Keratinocyte (primary cell): ENCODE results near the gene KCNC4. TPM values are rescaled to one million over a fixed set of nuclear protein-coding genes. Genes with fewer than 3 reads are reported as not detected.

ENCODE experiments used
- DNase-seq: peaks from one replicate; pipeline ENCODE4 v3.0.0-alpha.2; 2011; ENCODE audit warnings: low read depth, missing footprints, low spot score
- FAIRE-seq: peaks from 2 replicates; lab custom pipeline; 2011; peaks lifted over from hg19 to GRCh38; lab: Jason Lieb, UNC
- H2AFZ ChIP-seq: 2 replicates; pipeline ENCODE4 v1.6.0; 2012; ENCODE audit warnings: low read length, control low read depth, inconsistent platforms; ENCODE audit not compliant: control insufficient read depth
- H3K27ac ChIP-seq: 2 replicates; pipeline ENCODE4 v1.5.1; 2011; ENCODE audit warnings: low read length; ENCODE audit not compliant: control insufficient read depth, insufficient read depth
- H3K27me3 ChIP-seq: 3 replicates; pipeline ENCODE4 v1.6.0; 2011; ENCODE audit warnings: low read length; ENCODE audit not compliant: control insufficient read depth, insufficient read depth; ENCODE audit errors: extremely low read depth
- H3K36me3 ChIP-seq, 2 experiments: 2 replicates in 1 of 2; 3 replicates in 1 of 2; pipeline ENCODE4 v1.5.1; 2011; ENCODE audit warnings: low read length in 2 of 2, mild to moderate bottlenecking in 1 of 2; ENCODE audit not compliant: control insufficient read depth in 2 of 2, insufficient read depth in 2 of 2; ENCODE audit errors: extremely low read depth in 1 of 2
- H3K4me1 ChIP-seq: 3 replicates; pipeline ENCODE4 v1.5.1; 2011; ENCODE audit warnings: low read length; ENCODE audit not compliant: control insufficient read depth, insufficient read depth; ENCODE audit errors: extremely low read depth
- H3K4me2 ChIP-seq: 3 replicates; pipeline ENCODE4 v1.6.0; 2011; ENCODE audit warnings: low read depth, low read length; ENCODE audit not compliant: control insufficient read depth, insufficient read depth; ENCODE audit errors: extremely low read depth
- H3K4me3 ChIP-seq, 3 experiments: fragments of 200-600 bp in 1 of 3; sonication (generic) in 1 of 3; 2 replicates in 2 of 3; 3 replicates in 1 of 3; pipeline ENCODE4 v1.5.1; 2011 to 2016; ENCODE audit warnings: low read length in 3 of 3, mild to moderate bottlenecking in 3 of 3, control low read depth in 2 of 3, inconsistent platforms in 1 of 3, low read depth in 1 of 3, mixed read lengths in 1 of 3, mixed run types in 1 of 3, moderate library complexity in 1 of 3; ENCODE audit not compliant: control insufficient read depth in 2 of 3, insufficient read depth in 2 of 3; ENCODE audit errors: extremely low read depth in 1 of 3
- H3K79me2 ChIP-seq: 2 replicates; pipeline ENCODE4 v1.6.0; 2012; ENCODE audit warnings: low read length; ENCODE audit not compliant: control insufficient read depth, insufficient read depth
- H3K9ac ChIP-seq: 3 replicates; pipeline ENCODE4 v1.6.0; 2011; ENCODE audit warnings: low read length; ENCODE audit not compliant: control insufficient read depth, insufficient read depth; ENCODE audit errors: extremely low read depth
- H3K9me1 ChIP-seq: 3 replicates; pipeline ENCODE4 v1.6.0; 2011; ENCODE audit warnings: low read length; ENCODE audit not compliant: control insufficient read depth, insufficient read depth; ENCODE audit errors: extremely low read depth
- H3K9me3 ChIP-seq: 2 replicates; pipeline ENCODE4 v1.5.1; 2012; ENCODE audit warnings: low read depth, low read length; ENCODE audit not compliant: control insufficient read depth
- H4K20me1 ChIP-seq: 3 replicates; pipeline ENCODE4 v1.6.0; 2011; ENCODE audit warnings: low read length; ENCODE audit not compliant: control insufficient read depth, insufficient read depth; ENCODE audit errors: extremely low read depth
- EZH2 ChIP-seq: IDR thresholded peaks from one replicate; pipeline ENCODE4 v1.6.1; 2012; ENCODE audit warnings: inconsistent platforms, mild to moderate bottlenecking, low read length, moderate library complexity
- dilution Hi-C: fragments of 300-500 bp; cut with MboI; formaldehyde crosslinking; loops from one replicate; pipeline ENCODE4 v1.7.0; 2020; ENCODE audit warnings: low sequenced_read_pairs; ENCODE audit not compliant: extremely low pct_ligation_motif_present
- polyA plus RNA-seq, 5 experiments: library from polyadenylated mRNA; depleted of rRNA in 3 of 5; stranded (reverse) in 3 of 5; stranded (forward) in 1 of 5; unstranded in 1 of 5; fragments of >200 nt; gene quantifications; 1 replicate in 1 of 5; 2 replicates in 3 of 5; 3 replicates in 1 of 5; pipeline versions ENCODE4 v1.2.1 to v1.2.3, GENCODE V29; 2011 to 2012; ENCODE audit warnings: missing spikeins in 2 of 5, low read depth in 1 of 5, low replicate concordance in 1 of 5
- TF ChIP-seq, protein P1 (sequence below), 3 experiments: IDR thresholded peaks in 1 of 3; conservative IDR thresholded peaks in 1 of 3; optimal IDR thresholded peaks in 1 of 3; 2 replicates in 2 of 3; 3 replicates in 1 of 3; pipeline versions ENCODE3 to v1.5.1; 2011; ENCODE audit warnings: low read length in 3 of 3, mild to moderate bottlenecking in 3 of 3, moderate library complexity in 2 of 3, control low read depth in 1 of 3, inconsistent platforms in 1 of 3; ENCODE audit not compliant: insufficient read depth in 2 of 3; ENCODE audit errors: extremely low read depth in 1 of 3

Gene KCNC4
- polyA plus RNA-seq, 1 donor (not counting 4 experiments of a cell fraction or from before 2014, with no cell fraction given) = 1.3 TPM

GRCh38 chr1:110235834-110236682 is 25.9 kb downstream of the KCNC4 start:
- no peaks in the 10 kb centered on the region for H3K27me3 ChIP-seq

DNA sequence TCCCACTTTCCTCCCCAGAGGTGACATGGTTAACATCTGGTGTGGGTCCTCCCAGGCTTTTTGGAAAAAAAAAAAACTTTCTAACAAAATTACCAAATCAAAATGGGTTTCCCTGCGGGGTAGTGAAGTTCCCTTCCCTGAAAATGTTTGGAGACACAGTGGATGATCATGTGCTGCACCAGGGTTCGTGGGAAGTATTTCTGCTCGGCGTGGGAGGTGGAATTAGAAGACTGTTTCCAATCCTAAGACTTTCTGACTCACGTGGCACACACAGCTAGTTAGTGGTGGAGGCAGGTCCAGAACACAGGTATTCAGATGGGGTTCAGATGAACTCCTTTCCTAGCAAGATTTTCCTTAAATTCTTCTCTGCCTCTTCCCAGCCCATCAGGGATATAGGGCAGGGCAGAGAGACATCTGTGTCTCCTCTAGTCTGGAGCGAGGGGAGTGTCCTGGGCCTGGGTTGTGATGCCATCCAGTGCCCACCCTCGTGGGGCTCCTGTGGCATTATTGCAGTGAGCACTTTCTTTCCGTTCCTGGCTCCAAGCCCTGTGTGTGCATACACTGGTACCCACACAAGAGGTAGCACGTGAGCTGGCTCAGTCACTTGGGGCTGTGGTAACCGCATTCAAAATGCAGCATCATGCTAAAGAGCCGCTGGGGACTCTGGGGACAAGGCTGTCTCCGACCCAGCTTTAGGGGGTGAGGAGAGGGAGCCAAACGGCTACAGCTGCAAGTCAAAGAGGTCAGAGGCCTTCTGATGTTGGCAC is 27.5 kb downstream of the KCNC4 start:
- no peak for FAIRE-seq
- Histone ChIP-seq H3K9me3 (no peaks in the 10 kb centered on the region), H3K79me2 (no peaks in the 10 kb centered on the region), H3K4me1 (peaks cover 26% of the 10 kb centered on the region), H4K20me1 (no peaks in the 10 kb centered on the region), H3K9me1 (no peaks in the 10 kb centered on the region), H3K27me3 (no peaks in the 10 kb centered on the region), H3K4me2 (no peak overlapping the region), H2AFZ (no peak overlapping the region), H3K36me3 (no peaks in the 10 kb centered on the region), H3K27ac (no peak overlapping the region), H3K9ac (no peak overlapping the region), H3K4me3 (no peak overlapping the region)
- dilution Hi-C loops = no loop called here
- DNase-seq = no peak
- TF ChIP-seq, protein P1, sequence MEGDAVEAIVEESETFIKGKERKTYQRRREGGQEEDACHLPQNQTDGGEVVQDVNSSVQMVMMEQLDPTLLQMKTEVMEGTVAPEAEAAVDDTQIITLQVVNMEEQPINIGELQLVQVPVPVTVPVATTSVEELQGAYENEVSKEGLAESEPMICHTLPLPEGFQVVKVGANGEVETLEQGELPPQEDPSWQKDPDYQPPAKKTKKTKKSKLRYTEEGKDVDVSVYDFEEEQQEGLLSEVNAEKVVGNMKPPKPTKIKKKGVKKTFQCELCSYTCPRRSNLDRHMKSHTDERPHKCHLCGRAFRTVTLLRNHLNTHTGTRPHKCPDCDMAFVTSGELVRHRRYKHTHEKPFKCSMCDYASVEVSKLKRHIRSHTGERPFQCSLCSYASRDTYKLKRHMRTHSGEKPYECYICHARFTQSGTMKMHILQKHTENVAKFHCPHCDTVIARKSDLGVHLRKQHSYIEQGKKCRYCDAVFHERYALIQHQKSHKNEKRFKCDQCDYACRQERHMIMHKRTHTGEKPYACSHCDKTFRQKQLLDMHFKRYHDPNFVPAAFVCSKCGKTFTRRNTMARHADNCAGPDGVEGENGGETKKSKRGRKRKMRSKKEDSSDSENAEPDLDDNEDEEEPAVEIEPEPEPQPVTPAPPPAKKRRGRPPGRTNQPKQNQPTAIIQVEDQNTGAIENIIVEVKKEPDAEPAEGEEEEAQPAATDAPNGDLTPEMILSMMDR (optimal IDR thresholded peaks at IDR 0.05 in 1 of 3, IDR thresholded peaks at IDR 0.05 in 1 of 3, conservative IDR thresholded peaks at IDR 0.05 in 1 of 3; ENCODE audit: extremely low read depth in 1 of 3, insufficient read depth in 2 of 3, low read length in 3 of 3) = no peak
- TF ChIP-seq EZH2 = no peak

More at GRCh38 chr1:110235834-110236682, 25.9 kb downstream of the KCNC4 start:
- no peaks in the 10 kb centered on the region for H3K9me3 ChIP-seq
- peak overlapping the region; percentile 72 for H3K27ac ChIP-seq
- no peaks in the 10 kb centered on the region for H3K9me1 ChIP-seq
- TF ChIP-seq EZH2 = no peak
- TF ChIP-seq, protein P1 (optimal IDR thresholded peaks at IDR 0.05 in 1 of 3, IDR thresholded peaks at IDR 0.05 in 1 of 3, conservative IDR thresholded peaks at IDR 0.05 in 1 of 3; ENCODE audit: extremely low read depth in 1 of 3, insufficient read depth in 2 of 3, low read length in 3 of 3) = no peak
- H3K4me3 ChIP-seq = no peak overlapping the region
- FAIRE-seq (peak; percentile 89), DNase-seq (peak; percentile 94)
- no peaks in the 10 kb centered on the region for H3K79me2 ChIP-seq
- dilution Hi-C loops = no loop called here
- peaks cover 26% of the 10 kb centered on the region for H3K4me1 ChIP-seq
- no peaks in the 10 kb centered on the region for H4K20me1 ChIP-seq
- H3K4me2 ChIP-seq = peak overlapping the region; percentile 57
- H3K9ac ChIP-seq = peak overlapping the region; percentile 49
- peak overlapping the region; percentile 67 for H2AFZ ChIP-seq
- peaks cover 0 to 7% of the 10 kb centered on the region in 2 experiments for H3K36me3 ChIP-seq
